OCI-LY7 (cell line): ENCODE data around the gene PRKAG2. TPM values are rescaled to one million over a fixed set of nuclear protein-coding genes. Genes with fewer than 3 reads are reported as not detected.

Experiments used
- BruUV-seq: library from RNA; stranded (reverse); fragments of 400-500 nt; replicated peaks from 2 replicates; lab custom pipeline; 2021; lab: Mats Ljungman, UMichigan
- CTCF ChIA-PET: fragments of 300-600 bp; sonication (Branson Sonifier 250); formaldehyde crosslinking; loops from one replicate; lab custom pipeline; 2022; ENCODE audit warnings: antibody characterized with exemption; ENCODE audit not compliant: unreplicated experiment; lab: Charles Lee
- POLR2A ChIA-PET: fragments of 300-600 bp; sonication (Branson Sonifier 250); formaldehyde crosslinking; loops from one replicate; lab custom pipeline; 2022; ENCODE audit warnings: antibody characterized with exemption; lab: Charles Lee
- DNase-seq: peaks from one replicate; pipeline ENCODE4 v3.0.0-alpha.2; 2015; ENCODE audit warnings: low spot score
- H2AFZ ChIP-seq: fragments of 200-600 bp; sonication (generic), shearing (Covaris generic); 2 replicates; pipeline ENCODE4 v1.6.1; 2014; ENCODE audit warnings: mild to moderate bottlenecking, antibody characterized with exemption, low read length, moderate library complexity
- H3K27ac ChIP-seq: fragments of 200-600 bp; sonication (generic); 2 replicates; pipeline ENCODE4 v1.5.1; 2014; ENCODE audit warnings: mixed run types, low read depth, mild to moderate bottlenecking, moderate library complexity, low read length, inconsistent platforms; ENCODE audit not compliant: poor library complexity, severe bottlenecking
- H3K36me3 ChIP-seq: fragments of 200-600 bp; sonication (generic); 2 replicates; pipeline ENCODE4 v1.6.1; 2014; ENCODE audit warnings: mild to moderate bottlenecking, antibody characterized with exemption, low read length, moderate library complexity, mixed read lengths; ENCODE audit not compliant: insufficient read depth
- H3K4me1 ChIP-seq: fragments of 200-600 bp; sonication (generic); 2 replicates; pipeline ENCODE4 v1.5.1; 2014; ENCODE audit warnings: mild to moderate bottlenecking, low read length; ENCODE audit not compliant: insufficient read depth, poor library complexity, severe bottlenecking
- H3K4me2 ChIP-seq: fragments of 200-600 bp; sonication (generic); 2 replicates; pipeline ENCODE4 v1.6.1; 2014; ENCODE audit warnings: mild to moderate bottlenecking, low read length
- H3K4me3 ChIP-seq: fragments of 200-600 bp; sonication (generic); 2 replicates; pipeline ENCODE4 v1.5.1; 2014; ENCODE audit warnings: mild to moderate bottlenecking, low read depth, low read length; ENCODE audit not compliant: poor library complexity, severe bottlenecking
- H3K79me2 ChIP-seq: fragments of 200-600 bp; sonication (generic); 2 replicates; pipeline ENCODE4 v1.6.1; 2016; ENCODE audit warnings: low read depth, mild to moderate bottlenecking, low read length, moderate library complexity, mixed read lengths; ENCODE audit not compliant: insufficient read depth
- H3K9me2 ChIP-seq: fragments of 200-600 bp; sonication (generic); 2 replicates; pipeline ENCODE4 v1.6.1; 2016; ENCODE audit warnings: mild to moderate bottlenecking, low read length, mixed read lengths; ENCODE audit not compliant: insufficient read depth
- H3K9me3 ChIP-seq: fragments of 200-600 bp; sonication (generic); 2 replicates; pipeline ENCODE4 v1.6.1; 2014; ENCODE audit warnings: mild to moderate bottlenecking, mixed run types, low read length, mixed read lengths
- H4K20me1 ChIP-seq: fragments of 200-600 bp; sonication (generic); 2 replicates; pipeline ENCODE4 v1.6.1; 2014; ENCODE audit warnings: mild to moderate bottlenecking, antibody characterized with exemption, low read length, moderate library complexity, mixed read lengths; ENCODE audit not compliant: insufficient read depth
- CTCF ChIP-seq: fragments of 200-600 bp; sonication (generic); conservative IDR thresholded peaks from 2 replicates; pipeline ENCODE4 v1.5.1; 2014; ENCODE audit warnings: mild to moderate bottlenecking, antibody characterized with exemption, low read length, moderate library complexity, mixed read lengths
- EZH2phosphoT487 ChIP-seq: fragments of 200-600 bp; sonication (generic); IDR thresholded peaks from 2 replicates; pipeline ENCODE4 v1.6.1; 2018; ENCODE audit warnings: low read depth, borderline replicate concordance, mild to moderate bottlenecking, mixed run types, antibody characterized with exemption, low read length, moderate library complexity, mixed read lengths
- intact Hi-C: fragments of 100-400 bp; cut with micrococcal nuclease; formaldehyde crosslinking; loops from one replicate; pipeline ENCODE4 v1.10.0; 2022; ENCODE audit not compliant: unreplicated experiment
- total RNA-seq, 2 experiments: library from RNA; depleted of rRNA in 1 of 2; stranded (reverse); fragments of >200 nt in 1 of 2; shearing (Covaris generic) in 1 of 2; gene quantifications; 2 replicates each; pipeline ENCODE4 v1.2.3, GENCODE V29; 2014 to 2022

The PRKAG2 gene
- total RNA-seq, 2 experiments from 2014 or later, result 1.2 to 5.1 TPM

- H3K4me2 ChIP-seq, result no peak overlapping the region
- no peaks in the 10 kb centered on the region for H3K36me3 ChIP-seq
- ChIA-PET CTCF (no interaction called here), POLR2A (no interaction called here)
- no peak overlapping the region for H3K4me3 ChIP-seq
- TF ChIP-seq CTCF (no peak), EZH2phosphoT487 (no peak)
- no peaks in the 10 kb centered on the region for H3K4me1 ChIP-seq
- H4K20me1 ChIP-seq, result no peaks in the 10 kb centered on the region
- intact Hi-C loops, result no loop called here
- H3K27ac ChIP-seq, result no peak overlapping the region
- H2AFZ ChIP-seq, result no peak overlapping the region
- no peaks in the 10 kb centered on the region for H3K9me2 ChIP-seq
- H3K79me2 ChIP-seq, result no peaks in the 10 kb centered on the region
- no peaks in the 10 kb centered on the region for H3K9me3 ChIP-seq
- no TSS peak for BruUV-seq
- DNase-seq, result no peak
These were observed 87.5 kb downstream of the PRKAG2 start for GRCh38 chr7:151789380-151789947.

- TF ChIP-seq CTCF (no peak), EZH2phosphoT487 (no peak)
- Histone ChIP-seq H3K9me2 (no peaks in the 10 kb centered on the region), H3K36me3 (no peaks in the 10 kb centered on the region), H2AFZ (no peak overlapping the region), H3K4me1 (no peaks in the 10 kb centered on the region), H3K4me2 (no peak overlapping the region), H3K9me3 (no peaks in the 10 kb centered on the region), H3K79me2 (no peaks in the 10 kb centered on the region), H3K27ac (no peak overlapping the region), H4K20me1 (no peaks in the 10 kb centered on the region), H3K4me3 (no peak overlapping the region)
- no TSS peak for BruUV-seq
- CTCF ChIA-PET, result no interaction called here
- intact Hi-C loops, result no loop called here
- DNase-seq, result no peak
- POLR2A ChIA-PET, result no interaction called here
These were observed 89.6 kb downstream of the PRKAG2 start for GRCh38 chr7:151787348-151787747.

GRCh38 chr7:151786936-151787335 lies 90.0 kb downstream of the PRKAG2 start:
- Histone ChIP-seq H3K9me3 (no peaks in the 10 kb centered on the region), H3K4me1 (no peaks in the 10 kb centered on the region), H3K36me3 (no peaks in the 10 kb centered on the region), H3K79me2 (no peaks in the 10 kb centered on the region), H4K20me1 (no peaks in the 10 kb centered on the region), H3K4me3 (no peak overlapping the region), H3K9me2 (no peaks in the 10 kb centered on the region), H3K27ac (no peak overlapping the region), H3K4me2 (no peak overlapping the region), H2AFZ (no peak overlapping the region)
- ChIA-PET POLR2A (no interaction called here), CTCF (no interaction called here)
- TF ChIP-seq CTCF, result no peak
- DNase-seq, result no peak
- intact Hi-C loops, result no loop called here
- no TSS peak for BruUV-seq
